AG08396 (cell line): Measurements from ENCODE around the gene EVI5L.
"Not testable (repeated sequence)": the region's sequence is repeated elsewhere in the genome, so short reads cannot be mapped to it uniquely, and the experiment has no call there.

Source experiments
- DNase-seq: peaks from one replicate; pipeline ENCODE4 v3.0.0; 2012; ENCODE audit warnings: low spot score, mixed read lengths

EVI5L gene

DNA sequence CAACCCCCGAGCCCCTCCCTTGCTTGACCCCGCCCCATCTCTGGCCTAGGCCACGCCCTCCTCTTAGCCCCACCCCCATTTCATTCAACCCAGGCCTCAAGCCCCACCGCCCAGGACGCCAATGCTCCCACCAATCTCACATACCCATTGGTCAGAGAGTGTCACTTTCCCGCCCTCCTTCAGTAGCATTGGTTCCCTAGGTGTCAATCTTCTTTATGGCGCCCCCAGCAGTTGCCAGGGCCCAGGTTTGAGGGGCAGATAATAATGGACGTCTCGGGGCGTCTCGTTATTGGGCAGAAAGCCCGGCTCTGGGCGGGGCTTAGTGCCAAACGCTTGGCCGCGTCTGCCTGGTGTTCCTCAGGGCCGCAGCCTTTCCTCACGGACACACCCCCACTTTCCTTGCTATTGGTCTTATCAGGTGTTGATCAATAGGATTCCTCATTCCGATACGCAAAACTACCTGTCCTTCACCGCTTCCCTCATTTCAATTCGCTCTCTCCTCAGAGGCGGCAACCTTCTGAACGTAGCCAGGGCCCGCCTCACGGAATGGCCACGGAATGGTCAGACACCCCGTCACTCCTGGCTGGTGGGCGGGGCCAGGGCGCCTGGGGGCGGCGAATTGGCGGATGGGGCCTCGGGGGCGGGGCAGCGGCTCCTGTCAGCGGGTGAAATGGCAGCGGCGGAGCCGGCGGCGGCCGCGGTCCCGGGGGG lies at the start of gene EVI5L:
TSS of gene EVI5L (plus strand) at position 658 of the 711 bp plus-strand sequence. CDS start 16,325 bp downstream, outside the sequence.
- DNase-seq: peak; percentile 99

DNA sequence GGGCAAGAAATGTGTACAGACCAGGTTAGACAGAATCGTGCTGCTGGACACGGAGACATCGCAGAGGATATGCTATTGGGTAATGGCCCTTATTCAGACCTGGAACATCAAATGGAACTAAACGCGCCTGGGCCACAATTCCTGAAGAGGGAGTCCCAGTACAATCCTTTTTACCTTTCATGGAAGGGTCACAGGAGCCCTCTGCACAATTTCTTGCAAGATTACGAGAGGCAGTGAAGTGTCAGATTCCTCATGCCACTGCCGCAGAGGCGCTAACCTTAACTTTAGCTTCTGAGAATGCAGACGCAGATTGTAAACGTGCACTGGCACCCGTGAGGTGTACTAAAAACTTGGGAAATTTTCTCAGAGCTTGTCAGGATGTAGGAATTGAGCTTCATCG lies 48.9 kb upstream of the EVI5L start:
- no peak for DNase-seq

DNA sequence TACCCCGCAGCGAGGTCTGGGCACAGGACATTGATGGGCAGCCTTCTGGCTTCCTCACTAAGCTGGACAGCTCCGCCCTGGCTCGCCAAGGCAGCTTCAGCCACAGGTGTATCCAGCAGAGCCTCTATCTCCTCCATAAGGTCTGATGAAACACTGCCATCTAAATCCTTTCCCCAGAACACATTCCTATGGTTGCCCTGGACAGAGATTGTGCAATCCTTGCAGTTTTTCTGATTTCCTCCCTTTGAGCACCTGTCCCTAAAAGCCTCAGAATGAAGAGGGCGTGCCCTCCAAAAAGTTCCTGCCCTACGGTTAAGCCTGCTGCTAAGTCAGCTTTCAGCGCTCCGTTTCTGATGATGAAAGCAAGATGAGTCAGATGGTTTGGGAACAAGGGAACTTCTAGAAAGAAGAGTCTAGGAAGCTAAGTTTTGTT lies 46.0 kb upstream of the EVI5L start:
- peak; percentile 56 for DNase-seq

DNA sequence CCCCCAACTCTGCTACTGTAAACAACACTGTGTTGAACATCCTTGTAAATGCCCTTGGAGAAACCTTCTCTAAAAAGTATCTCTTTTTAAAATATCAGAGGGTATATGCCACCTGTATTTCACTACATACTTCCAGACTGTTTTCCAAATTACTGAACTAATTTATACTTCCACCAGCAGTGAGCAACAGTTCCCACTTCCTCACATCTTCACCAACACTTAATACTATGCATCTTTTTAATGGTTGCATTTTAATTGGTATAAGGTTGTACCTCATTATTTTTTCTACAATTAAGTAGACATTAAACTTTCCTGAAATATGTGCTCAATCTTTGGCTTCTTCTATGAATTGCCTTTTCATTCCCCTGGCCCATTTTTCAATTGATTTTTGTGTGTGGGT lies 45.2 kb upstream of the EVI5L start:
- no peak for DNase-seq

DNA sequence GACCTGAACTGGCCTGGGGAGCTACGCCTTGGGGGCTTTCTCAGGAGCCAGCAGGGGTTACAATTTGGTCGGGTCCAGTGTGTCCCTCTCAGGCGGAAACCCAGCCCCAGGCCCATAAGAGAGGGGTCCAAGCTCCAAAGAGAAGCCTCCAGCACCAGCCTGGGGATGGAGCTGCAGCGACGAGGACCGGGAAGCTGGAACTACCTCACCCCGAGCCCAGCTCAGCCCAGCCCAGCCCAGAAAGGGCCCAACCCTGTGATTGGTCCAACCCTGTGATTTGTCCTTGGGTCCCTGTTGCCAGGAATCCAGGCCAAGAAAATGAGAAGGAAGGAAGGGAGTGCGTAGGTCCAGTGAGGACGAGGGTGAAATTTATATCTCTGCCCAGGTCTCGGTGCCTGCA lies 42.9 kb upstream of the EVI5L start:
- DNase-seq: no peak

DNA sequence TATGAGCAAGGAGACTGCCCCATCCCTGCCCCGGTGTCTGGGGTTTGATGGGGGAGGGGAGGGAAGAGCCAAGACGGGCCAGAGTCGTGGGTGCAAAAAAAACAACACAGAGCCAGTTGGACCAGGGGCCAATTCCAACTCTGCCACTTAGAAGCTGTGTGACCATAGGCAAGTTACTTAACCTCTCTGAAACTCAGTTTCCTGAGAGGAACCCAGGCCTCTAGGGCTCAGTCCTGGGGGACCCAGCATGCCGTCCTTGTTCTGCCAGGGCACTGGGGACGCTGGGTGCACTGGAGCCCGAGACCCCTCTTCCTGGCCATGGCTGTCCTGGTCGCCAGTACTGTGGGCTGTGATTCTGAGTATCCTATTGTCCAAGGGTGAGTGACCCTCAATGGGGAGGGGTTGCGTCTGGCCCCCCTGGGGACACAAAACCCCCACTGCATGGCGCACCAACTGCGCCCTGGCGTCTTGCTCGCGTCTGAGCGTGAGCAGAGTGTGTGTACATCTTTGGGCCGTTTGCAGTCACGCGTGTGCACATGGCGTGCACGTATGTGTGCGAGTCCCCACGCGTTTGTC lies 42.3 kb upstream of the EVI5L start:
- no peak for DNase-seq

DNA sequence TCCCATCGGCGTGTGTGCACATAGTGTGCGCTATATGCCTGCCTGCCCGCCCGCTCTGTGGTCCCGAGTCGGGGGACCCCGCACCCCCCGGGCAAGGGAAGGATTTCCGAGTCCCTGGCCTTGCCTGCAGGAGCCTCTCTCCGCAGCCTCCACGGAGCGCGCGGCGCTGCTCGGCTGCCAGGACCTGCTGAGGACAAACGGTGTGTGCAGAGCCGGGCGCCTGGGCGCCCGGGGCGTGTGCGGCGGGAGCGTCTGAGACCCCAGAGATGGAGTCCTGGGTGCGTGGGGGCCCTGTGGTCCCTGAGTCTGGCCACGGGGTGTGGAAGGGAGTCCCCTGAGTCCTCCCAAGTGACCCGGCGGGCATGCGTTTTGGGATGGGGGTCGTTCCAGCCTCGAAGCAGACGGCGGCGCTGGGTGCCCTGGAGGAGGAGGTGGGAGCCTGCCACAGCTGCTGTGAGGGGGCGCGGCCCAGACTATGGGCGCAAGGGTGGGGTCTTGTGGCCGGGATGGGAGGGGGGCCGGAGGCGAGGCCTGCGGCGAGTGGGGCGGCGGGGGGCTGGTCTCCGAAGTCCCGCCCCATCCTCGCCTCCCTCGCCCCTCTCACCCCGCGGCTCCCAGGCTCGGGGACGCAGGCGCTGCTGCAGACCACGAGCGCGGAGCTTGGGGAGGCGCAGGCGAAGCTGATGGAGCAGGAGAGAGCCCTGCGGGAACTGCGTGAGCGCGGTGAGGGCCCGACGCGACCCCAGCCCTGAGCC lies 41.7 kb upstream of the EVI5L start:
- DNase-seq: no peak

DNA sequence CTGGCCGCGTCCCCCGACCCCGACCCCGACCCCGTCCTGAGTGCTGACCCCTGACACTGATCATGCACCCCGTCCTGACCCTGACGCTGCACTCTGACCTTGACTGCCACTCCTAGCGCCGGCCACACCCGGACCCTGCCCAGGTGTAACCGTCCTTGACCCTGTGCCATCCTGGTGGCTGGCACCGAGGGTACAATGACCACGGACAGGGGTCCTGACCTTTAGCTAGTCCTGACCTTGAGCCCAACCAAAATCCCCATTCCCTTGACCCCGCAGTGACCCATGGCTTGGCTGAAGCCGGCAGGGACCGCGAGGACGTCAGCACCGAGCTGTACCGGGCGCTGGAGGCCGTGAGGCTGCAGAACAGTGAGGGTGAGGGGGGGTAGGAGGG lies 41.1 kb upstream of the EVI5L start:
- no peak for DNase-seq

GRCh38 chr19:7789447-7789846 lies 40.6 kb upstream of the EVI5L start:
- no peak for DNase-seq

GRCh38 chr19:7790416-7790815 lies 39.6 kb upstream of the EVI5L start:
- DNase-seq: no peak

- no peak for DNase-seq
Measured at GRCh38 chr19:7792281-7792680, 37.7 kb upstream of the EVI5L start.

DNA sequence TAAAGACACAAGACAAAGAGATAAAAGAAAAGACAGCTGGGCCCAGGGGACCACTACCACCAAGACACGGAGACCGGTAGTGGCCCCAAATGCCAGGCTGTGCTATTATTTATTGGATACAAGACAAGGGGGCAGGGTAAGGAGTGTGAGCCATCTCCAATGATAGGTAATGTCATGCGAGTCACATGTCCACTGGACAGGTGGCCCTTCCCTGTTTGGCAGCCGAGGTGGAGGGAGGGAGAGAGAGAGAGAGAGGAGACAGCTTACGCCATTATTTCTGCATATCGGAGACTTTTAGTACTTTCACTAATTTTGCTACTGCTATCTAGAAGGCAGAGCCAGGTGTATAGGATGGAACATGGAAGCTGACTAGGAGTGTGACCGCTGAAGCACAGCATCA lies 37.3 kb upstream of the EVI5L start:
- not testable (repeated sequence) for DNase-seq

DNA sequence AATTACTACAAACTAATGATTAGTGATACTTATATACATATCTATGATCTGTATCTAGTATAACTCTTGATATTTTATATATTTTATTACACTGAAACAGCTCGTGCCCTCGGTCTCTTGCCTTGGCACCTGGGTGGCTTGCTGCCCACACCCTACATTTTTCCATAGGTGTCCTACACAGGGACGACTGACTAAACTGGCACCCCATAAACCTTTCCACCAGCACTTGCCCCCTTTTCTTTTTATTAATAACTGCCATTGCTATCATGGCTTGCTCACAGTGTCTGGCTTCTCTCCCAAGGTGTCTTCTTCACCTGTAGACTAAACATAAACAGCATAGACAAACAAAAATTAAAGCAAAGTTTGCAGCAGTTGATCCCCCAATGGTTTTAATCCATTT lies 36.5 kb upstream of the EVI5L start:
- no peak for DNase-seq

- no peak for DNase-seq
Measured at GRCh38 chr19:7795555-7796161, 34.4 kb upstream of the EVI5L start.

- DNase-seq: peak; percentile 61
Measured at GRCh38 chr19:7799640-7800355, 30.2 kb upstream of the EVI5L start.

DNA sequence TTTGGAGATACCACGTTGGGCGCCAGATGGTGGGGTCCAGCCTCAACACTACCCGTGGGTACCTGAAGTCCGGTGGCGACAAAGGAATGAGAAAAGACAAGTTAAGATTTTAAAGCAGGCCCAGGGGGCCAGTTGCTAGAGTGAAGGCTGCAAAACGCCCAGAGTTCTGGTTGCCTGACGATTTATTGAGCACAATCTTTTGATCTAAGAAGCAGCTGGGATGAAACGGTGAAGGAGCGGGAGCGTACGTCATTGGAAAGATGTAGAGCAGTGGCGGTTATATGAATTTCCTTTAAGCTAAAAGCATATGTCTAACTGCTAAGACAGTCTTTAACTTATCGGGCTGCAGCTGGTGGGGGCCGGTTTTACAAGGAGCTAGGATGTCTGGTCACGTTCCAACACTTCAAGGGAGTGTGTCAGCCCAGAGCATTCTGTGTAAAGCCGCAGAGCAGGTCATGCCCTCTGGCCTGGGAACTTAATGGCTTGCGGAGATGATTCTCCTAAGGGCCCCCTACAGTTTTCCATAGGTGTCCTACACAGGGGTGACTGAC lies 28.9 kb upstream of the EVI5L start:
- no peak for DNase-seq

DNA sequence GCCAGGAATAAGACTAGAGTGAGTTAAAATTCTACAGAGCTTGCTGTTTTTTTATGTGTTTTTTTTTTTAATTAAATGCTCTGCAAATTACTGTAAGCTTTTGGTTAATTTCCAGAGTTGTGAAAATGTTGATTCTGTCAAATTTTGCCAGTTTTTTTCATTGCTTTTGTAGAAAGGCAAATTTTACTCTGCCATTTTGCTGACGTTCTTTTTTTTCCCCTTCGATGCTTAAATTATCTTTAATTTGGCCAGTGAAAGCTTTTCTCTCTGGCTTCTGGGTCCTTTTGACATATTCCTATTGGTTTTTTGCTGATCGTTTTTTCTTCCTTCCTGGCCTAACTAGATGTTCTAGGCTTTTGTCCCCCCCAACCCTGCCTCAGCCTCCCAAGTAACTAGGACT lies 23.8 kb upstream of the EVI5L start:
- DNase-seq: no peak

DNA sequence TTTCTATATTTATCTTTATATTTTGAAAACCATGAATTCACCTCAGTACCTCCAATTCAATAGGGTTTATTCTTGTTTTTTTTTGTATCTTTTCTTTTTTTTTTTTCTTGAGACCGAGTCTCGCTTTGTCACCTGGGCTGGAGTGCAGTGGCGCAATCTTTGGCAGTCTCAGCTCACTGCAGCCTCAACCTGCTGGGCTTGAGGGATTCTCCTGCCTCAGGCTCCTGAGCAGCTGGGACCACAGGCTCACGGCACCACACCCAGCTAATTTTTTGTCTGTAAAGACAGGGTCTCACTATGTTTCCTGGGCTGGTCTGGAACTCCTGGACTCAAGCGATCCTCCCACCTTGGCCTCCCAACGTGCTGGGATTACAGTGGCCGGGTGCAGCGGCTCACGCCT lies 23.1 kb upstream of the EVI5L start:
- DNase-seq: no peak

GRCh38 chr19:7808108-7808507 lies 21.9 kb upstream of the EVI5L start:
- DNase-seq: no peak

GRCh38 chr19:7811989-7812388 lies 18.0 kb upstream of the EVI5L start:
- no peak for DNase-seq

DNA sequence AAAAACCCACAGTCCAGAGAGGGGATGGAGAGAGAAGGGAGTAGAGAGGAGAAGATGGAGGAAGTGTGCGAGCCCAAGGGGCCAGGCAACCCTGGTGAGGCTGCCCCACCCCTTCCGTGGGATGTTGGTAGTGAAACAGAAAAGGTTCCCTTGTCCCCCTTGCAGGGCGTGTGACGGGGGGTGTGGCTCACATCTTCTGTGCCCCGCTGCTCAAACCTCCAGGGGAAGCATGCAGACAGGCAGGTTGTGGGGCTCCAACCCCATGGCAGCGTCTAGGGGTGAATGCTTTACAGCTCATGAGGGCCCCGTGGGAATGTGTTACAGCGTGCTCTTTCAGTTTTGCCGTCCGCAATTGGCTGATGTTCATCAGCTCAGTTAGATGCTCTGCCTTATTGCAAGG lies 14.7 kb upstream of the EVI5L start:
- DNase-seq: no peak

DNA sequence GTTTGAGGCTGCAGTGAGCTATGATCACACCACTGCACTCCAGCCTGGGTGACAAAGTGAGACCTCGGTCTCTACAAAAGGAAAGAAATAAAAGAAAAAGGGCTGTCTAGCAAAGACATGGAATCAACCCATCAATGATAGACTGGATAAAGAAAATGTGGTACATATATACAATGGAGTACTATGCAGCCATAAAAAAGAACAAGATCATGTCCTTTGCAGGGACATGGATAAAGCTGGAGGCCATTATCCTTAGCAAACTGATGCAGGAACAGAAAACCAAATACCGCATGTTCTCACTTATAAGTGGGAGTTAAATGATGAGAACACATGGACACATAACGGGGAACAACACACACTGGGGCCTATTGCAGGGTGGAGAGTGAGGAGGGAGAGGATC lies 14.0 kb upstream of the EVI5L start:
- DNase-seq: not testable (repeated sequence)
